Gastroesophageal sphincter (tissue), 4 donors: Measurements from ENCODE around the gene TBC1D32. TPM values are rescaled to one million over a fixed set of nuclear protein-coding genes. Genes with fewer than 3 reads are reported as not detected.
A peak's percentile ranks its signal among the peaks of the same experiment; 100 is the strongest.
"Not testable (repeated sequence)": the region's sequence is repeated elsewhere in the genome, so short reads cannot be mapped to it uniquely, and the experiment has no call there.

Experiments
- ATAC-seq: fragments of 150-250 bp; one replicate; pipeline ENCODE4 v1.9.1; 2016; ENCODE audit warnings: mild to moderate bottlenecking, moderate library complexity
- H3K27ac ChIP-seq, 4 donors: fragments of 200-600 bp; sonication (generic) in 3 of 4; 1 replicate in 3 of 4; 2 replicates in 1 of 4; pipeline ENCODE4 v1.5.1; 2016 to 2019
- H3K27me3 ChIP-seq: fragments of 200-600 bp; sonication (generic); one replicate; pipeline ENCODE4 v1.5.1; 2019
- H3K36me3 ChIP-seq, 2 donors: fragments of 200-600 bp; sonication (generic); one replicate each; pipeline ENCODE4 v1.5.1; 2019; ENCODE audit warnings: control low read depth in 1 of 2
- H3K4me1 ChIP-seq, 3 donors: fragments of 200-600 bp; sonication (generic); 1 replicate in 2 of 3; 2 replicates in 1 of 3; pipeline ENCODE4 v1.5.1; 2016 to 2019; ENCODE audit warnings: control low read depth in 2 of 3
- H3K4me3 ChIP-seq, 2 donors: fragments of 200-600 bp; sonication (generic); one replicate each; pipeline ENCODE4 v1.5.1; 2019; ENCODE audit warnings: mild to moderate bottlenecking in 1 of 2, moderate library complexity in 1 of 2
- H3K9me3 ChIP-seq, 3 donors: fragments of 200-600 bp; sonication (generic); one replicate each; pipeline ENCODE4 v1.5.1; 2017 to 2019; ENCODE audit warnings: control low read depth in 2 of 3
- CTCF ChIP-seq, 4 experiments: fragments of 200-600 bp in 2 of 4; fragments of 450-650 bp in 2 of 4; sonication (generic) in 1 of 4; IDR thresholded peaks; one replicate each; pipeline ENCODE4 v1.5.1; 2017 to 2019; ENCODE audit warnings: antibody characterized with exemption in 4 of 4, mild to moderate bottlenecking in 2 of 4, moderate library complexity in 2 of 4
- EP300 ChIP-seq: sonication (generic); formaldehyde crosslinking; IDR thresholded peaks from one replicate; pipeline ENCODE4 v1.6.1; 2017; ENCODE audit warnings: antibody characterized with exemption, mild to moderate bottlenecking
- POLR2A ChIP-seq, 2 donors: fragments of 450-650 bp; IDR thresholded peaks; one replicate each; pipeline ENCODE4 v1.6.1; 2017; ENCODE audit warnings: antibody characterized with exemption in 2 of 2, mild to moderate bottlenecking in 2 of 2, moderate library complexity in 1 of 2
- POLR2AphosphoS5 ChIP-seq: sonication (generic); formaldehyde crosslinking; IDR thresholded peaks from one replicate; pipeline ENCODE4 v1.6.1; 2017; ENCODE audit warnings: antibody characterized with exemption
- WGBS, 2 donors: methylation state at CpG; one replicate each; pipeline ENCODE4 v1.1.5; 2018; ENCODE audit warnings: low coverage in 1 of 2; 5-methylcytosine and 5-hydroxymethylcytosine counted together
- total RNA-seq, 4 donors: library from RNA; depleted of rRNA; stranded (reverse); fragments of >200 nt; gene quantifications; one replicate each; pipeline ENCODE4 v1.1.0, GENCODE V29; 2016

The TBC1D32 gene
- total RNA-seq, 4 donors from 2014 or later = 1.7 to 9.7 (median 3.7) TPM

DNA sequence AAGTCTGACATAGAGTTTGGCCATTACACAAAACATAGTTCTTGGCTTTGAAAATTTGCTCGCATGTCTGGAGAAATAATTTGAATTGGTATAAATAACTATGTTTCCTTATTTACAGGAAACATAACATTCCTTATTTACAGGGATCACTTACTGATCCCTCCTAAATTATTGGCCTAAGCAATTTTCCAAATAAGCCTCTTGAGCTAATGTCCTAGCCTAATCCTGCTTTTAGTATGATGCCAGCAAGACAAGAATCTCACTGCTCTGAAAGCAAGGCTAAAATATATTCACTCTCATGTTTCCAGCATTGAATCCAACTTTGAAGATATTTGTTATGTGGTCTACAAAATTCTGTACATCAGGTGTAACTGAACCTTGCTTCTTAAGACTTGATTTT is 4.1 kb upstream of the TBC1D32 start:
- TF ChIP-seq POLR2A (IDR thresholded peaks at IDR 0.05) (no peak), POLR2AphosphoS5 (no peak), CTCF (IDR thresholded peaks at IDR 0.05) (no peak)
- no peak overlapping the region for H3K27ac ChIP-seq
- 46 to 100% methylated on average over 1 of the region's 1 CpG for WGBS, 2 donors
- no peak overlapping the region for H3K4me3 ChIP-seq
- H3K4me1 ChIP-seq = peaks cover 0 to 13% (median 0%) of the 10 kb centered on the region in 3 donors
- no peaks in the 10 kb centered on the region for H3K36me3 ChIP-seq
- H3K9me3 ChIP-seq = no peaks in the 10 kb centered on the region
- no peak for ATAC-seq
- no peaks in the 10 kb centered on the region for H3K27me3 ChIP-seq

DNA sequence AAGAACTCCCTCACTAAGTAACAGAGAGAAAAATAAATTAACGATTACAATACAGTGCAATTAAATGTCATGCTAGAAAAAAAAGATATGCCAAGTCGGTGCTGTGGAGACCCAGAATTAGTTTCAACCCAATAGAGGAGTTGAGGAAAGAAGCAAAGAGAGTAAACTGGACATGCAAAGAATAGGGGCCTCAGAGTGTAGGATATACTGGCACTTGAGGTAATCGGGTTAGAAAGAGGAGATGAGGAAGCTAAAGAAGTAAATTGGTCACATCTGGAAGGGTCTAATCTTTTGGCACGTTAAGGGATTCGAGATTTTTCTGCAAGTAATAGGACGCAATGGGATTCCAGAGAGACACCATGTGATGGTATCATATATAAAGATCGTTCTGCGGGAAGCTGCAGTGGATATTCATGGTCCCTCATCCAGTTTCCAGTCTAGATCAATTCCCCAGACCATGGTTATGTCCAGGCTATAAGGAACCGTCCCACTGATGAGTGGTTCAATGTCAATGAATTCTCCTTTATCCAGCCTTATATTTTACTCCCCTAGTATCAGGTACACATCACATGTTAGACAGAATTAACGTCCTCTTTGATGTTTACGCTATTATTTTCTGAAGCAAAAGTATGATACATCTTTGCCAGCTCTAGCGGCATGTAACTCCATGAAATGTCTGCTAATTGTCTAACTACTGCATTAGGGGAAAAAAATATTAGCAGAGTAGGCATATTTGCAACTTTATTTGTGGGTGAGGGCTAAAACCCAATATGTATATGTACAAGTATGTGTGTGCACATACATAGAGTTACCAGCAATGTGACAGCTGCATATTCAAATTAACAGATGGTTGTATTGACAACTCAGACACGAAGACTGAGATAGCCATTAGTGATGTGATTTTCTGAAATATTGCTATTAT is 1.1 kb upstream of the TBC1D32 start:
- Histone ChIP-seq H3K4me3 (peak overlapping the region; percentile 65 to 91), H3K9me3 (no peaks in the 10 kb centered on the region), H3K27me3 (no peaks in the 10 kb centered on the region), H3K27ac (peak overlapping the region; percentile 92 to 98 (median 94)), H3K4me1 (peaks cover 0 to 13% (median 0%) of the 10 kb centered on the region in 3 donors), H3K36me3 (no peaks in the 10 kb centered on the region)
- 60 to 70% methylated on average over 13 of the region's 13 CpGs for WGBS, 2 donors
- TF ChIP-seq POLR2A (IDR thresholded peaks at IDR 0.05) (no peak), EP300 (no peak), CTCF (IDR thresholded peaks at IDR 0.05) (no peak), POLR2AphosphoS5 (no peak)
- no peak for ATAC-seq

DNA sequence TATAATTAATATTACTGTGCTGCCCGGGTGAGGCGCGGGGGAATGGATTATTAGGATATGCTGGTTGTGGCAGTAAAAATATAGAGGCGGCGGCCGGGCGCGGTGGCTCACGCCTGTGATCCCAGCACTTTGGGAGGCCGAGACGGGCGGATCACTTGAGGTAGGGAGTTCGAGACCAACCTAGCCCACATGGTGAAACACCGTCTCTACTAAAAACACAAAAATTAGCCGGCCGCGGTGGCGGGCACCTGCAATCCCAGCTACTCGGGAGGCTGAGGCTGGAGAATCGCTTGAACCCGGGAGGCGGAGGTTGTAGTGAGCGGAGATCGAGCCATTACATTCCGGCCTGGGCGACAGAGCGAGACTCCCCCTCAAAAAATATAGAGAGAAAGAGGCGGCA is 586 bp downstream of the TBC1D32 start:
- peak overlapping the region in 2 of 4 donors; percentile 92 to 94 for H3K27ac ChIP-seq
- not testable (repeated sequence) for H3K36me3 ChIP-seq, ATAC-seq, H3K9me3 ChIP-seq, H3K27me3 ChIP-seq
- peak overlapping the region; percentile 65 to 91 for H3K4me3 ChIP-seq
- 94 to 100% methylated on average over 1 to 19 of the region's 28 CpGs for WGBS, 2 donors
- H3K4me1 ChIP-seq = peaks cover 0 to 13% (median 0%) of the 10 kb centered on the region in 3 donors

DNA sequence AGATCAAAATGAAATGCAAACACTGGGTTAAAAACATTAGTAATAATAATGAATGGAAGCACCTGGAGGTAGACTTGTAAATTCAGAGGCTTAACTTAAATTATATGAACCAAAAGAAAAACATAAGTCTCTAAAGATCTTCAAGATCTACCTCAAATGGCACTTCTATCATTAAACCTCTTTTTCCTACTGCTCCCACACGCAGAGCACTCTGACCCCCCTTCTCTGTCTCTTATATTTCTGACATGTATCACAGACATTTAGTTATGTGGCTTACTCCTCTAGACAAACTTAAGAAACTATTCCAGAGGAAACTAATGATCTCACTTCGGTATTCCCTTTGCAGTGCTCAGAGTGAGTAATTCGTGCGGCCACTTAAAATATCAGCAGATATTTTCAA is 1.1 kb downstream of the TBC1D32 start:
- Histone ChIP-seq H3K36me3 (no peaks in the 10 kb centered on the region), H3K4me1 (peaks cover 0 to 13% (median 0%) of the 10 kb centered on the region in 3 donors), H3K27me3 (no peaks in the 10 kb centered on the region), H3K9me3 (no peaks in the 10 kb centered on the region), H3K27ac (no peak overlapping the region), H3K4me3 (no peak overlapping the region)
- WGBS, 2 donors = 88 to 95% methylated on average over 4 of the region's 4 CpGs
- no peak for ATAC-seq
- no peak for TF ChIP-seq POLR2AphosphoS5
- no peak for TF ChIP-seq CTCF (IDR thresholded peaks at IDR 0.05)
- no peak for TF ChIP-seq EP300
- TF ChIP-seq POLR2A (IDR thresholded peaks at IDR 0.05) = no peak

DNA sequence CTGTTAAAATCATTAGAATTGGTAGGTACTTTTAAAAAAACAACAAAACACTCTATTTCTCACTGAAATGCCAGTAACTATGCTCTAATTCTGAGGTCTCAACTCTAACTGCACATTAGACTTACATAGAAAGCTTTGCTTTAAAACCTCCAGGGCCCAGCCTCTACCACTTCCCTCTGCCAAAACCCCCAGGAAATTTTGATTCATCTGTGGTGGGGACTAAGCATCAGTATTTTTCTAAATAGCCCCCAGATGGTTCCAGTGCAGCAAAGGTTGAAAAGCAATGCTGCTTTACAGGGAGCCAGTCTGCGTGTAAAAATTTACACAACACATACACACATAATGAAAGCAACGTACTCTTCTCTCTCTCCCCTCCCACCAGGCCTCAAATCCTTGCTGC is 3.8 kb downstream of the TBC1D32 start:
- Histone ChIP-seq H3K9me3 (no peaks in the 10 kb centered on the region), H3K4me1 (peaks cover 0 to 13% (median 0%) of the 10 kb centered on the region in 3 donors), H3K27me3 (no peaks in the 10 kb centered on the region), H3K27ac (no peak overlapping the region), H3K36me3 (no peaks in the 10 kb centered on the region), H3K4me3 (no peak overlapping the region)
- TF ChIP-seq CTCF (IDR thresholded peaks at IDR 0.05) (no peak), EP300 (no peak), POLR2AphosphoS5 (no peak), POLR2A (IDR thresholded peaks at IDR 0.05) (no peak)
- no peak for ATAC-seq
- WGBS, 2 donors = 64% methylated on average over 2 of the region's 2 CpGs; no CpG with 5 or more reads in 1 of the 2 donors
